Amygdala (tissue), 56 donors: ENCODE data around the gene PRODH.
"Not testable (repeated sequence)": the region's sequence is repeated elsewhere in the genome, so short reads cannot be mapped to it uniquely, and the experiment has no call there.

ENCODE experiments used
- DNase-seq, 56 donors: peaks; one replicate each; lab custom pipeline; 2025; lab: John Stamatoyannopoulos, UW

Gene PRODH

DNA sequence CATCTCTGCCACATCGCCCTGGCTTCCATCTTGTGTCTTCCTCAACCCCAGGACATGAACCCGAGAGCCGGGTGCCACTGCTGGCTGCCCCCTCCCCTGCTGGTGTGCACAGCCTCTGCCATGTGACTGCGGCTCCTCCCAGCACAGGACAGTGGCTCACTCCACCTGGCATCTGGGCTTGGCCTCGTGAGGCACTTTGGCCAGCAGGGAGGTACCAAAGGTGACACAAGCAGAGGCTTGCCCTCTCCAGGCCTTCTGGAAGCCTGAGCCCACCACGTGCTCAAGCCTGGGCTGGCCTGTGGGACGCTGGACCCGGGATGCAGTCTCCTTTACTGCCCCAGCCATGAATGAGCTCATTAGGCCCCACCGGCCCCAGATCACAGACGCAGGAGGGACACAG, 21.5 kb downstream of the PRODH start:
- not testable (repeated sequence) for DNase-seq

DNA sequence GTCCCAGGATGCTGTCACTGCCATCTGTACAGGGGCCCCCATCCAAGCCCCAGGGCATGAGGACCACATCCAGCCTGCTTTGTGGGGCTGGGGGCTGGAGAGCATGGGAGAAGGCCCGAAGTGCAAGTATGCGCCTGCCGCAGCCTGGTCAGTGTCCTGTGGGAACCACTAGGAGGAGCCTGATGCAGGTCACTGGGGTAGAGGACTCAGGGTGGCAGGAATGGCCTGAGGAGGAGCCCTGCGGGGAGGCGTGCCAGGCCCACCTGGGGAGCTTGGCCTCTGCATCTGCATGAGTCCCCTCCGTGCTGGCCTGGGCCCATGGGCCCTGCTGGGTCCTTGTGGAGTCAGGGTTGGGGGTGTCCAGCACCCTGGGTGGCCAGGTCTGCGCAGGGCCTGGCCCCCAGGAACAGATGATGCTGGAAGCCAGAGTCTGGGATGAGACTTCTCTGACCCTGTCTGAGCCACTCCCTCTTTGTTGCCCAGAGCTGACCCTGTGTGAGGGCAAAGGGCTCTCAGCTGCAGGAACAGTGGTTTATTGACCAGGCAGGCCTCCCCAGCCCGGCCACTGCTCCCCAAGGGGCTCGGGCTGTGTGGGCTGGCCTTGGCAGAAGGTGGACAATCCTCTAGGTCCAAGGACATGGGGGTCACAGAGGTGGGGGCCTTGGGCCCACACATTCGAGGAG, 23.7 kb downstream of the PRODH start:
- not testable (repeated sequence) for DNase-seq

DNA sequence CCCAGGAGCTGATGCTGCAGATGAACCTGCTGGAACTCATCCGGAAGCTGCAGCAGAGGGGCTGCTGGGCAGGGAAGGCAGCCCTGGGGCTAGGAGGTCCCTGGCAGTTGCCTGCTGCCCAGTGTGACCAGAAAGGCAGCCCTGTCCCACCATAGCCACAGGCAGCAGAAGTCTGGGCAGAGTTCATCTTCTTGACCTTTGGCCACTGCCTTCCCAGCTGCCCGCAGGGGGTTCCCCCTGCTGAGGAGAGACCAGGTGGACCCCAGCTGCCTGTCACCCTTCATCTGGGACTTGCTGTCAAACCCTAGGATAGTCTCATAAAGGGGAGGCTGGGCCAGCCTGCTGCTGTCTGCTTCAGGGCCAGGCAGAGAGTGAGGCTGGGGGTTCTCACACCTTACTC, 24.6 kb downstream of the PRODH start:
- not testable (repeated sequence) for DNase-seq

DNA sequence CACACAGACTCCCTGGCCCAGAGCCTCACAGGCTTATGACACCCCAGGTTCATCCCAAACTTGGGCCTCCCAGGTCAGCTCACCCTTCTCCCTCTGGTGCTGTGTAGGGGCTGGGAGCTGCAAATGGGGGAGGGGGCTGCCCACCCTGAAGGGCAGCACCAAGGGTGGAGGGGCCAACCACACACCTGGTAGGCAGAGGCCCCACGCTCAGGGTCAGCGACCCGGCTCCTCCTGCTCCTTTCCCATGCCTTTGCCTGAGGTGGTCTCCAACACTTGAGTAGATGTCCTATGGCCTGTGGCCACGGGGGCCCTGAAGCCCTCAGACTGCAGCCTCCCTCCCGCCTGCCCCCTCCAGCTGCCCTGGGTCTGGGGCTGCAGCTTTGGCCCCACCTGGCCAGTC, 26.5 kb downstream of the PRODH start:
- DNase-seq, result no peak

DNA sequence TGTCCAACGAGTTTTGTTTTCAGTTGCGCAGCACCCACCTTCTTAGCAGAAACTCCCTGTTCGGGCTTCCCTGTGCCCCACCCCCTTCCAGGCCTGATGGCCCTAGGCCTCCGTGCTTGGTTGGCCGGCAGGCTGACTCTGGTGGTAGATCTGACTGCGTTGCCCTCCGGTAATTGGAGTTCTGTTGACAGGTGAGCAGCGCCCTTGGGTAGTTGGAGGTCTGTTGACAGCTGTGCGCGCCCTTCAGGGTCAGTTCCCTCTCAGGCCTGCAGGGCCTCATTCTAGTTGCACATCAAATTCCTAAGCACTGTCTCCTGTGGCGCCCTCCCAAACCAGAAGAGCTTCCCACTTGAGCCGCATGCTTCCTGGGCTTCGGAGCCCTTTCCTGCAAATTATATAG, 29.2 kb downstream of the PRODH start:
- no peak for DNase-seq

DNA sequence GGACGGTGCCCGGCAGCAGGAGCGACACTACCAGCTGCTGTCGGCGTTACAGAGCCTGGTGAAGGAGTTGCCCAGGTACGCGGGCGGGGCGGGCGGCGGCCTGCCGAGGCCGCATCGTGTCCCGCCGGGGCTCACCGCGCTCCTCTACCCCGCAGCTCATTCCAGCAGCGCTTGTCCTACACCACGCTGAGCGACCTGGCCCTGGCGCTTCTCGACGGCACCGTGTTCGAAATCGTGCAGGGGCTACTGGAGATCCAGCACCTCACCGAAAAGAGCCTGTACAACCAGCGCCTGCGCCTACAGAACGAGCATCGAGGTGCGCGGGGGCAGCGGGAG, 29.7 kb downstream of the PRODH start:
- DNase-seq, result not testable (repeated sequence)

DNA sequence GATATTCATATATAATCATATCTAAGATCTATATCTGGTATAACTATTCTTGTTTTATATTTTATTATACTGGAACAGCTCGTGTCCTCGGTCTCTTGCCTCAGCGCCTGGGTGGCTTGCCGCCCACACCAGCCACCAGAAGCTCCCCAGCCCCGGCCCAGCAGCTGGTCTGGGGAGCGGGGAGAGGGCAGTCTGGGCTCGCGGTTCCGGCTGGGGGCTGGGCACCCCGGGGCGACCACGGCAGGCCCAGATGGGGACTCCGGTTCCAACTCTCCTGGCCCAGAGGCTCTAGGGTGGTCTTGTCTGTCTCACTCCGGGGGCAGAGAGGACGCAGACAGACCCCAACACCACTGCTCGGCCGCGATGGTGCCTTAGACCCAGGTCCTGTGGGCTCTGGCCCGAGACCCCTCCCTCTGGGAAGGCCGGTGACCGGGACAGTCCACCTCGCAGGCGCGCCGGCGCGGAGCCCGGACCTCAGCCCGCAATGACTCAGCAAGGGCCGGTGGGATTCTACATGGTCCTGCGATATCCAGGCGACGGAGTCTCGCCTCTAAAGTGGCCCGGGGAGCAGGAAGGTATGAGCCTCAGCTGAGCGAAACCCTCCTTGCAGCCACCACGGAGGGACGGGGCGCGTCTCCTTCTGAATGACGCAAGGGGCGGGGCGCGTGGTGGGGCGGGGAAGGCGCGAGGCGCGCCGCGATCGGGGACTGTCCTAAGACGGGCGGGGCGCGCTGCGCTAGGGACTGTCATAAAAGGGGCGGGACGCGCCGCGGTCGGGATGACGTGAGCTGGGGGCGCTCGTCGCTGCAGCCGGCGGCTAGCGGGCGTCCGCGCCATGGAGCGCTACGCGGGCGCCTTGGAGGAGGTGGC, 30.3 kb downstream of the PRODH start, which contains the start of gene DGCR6:
DGCR6 (plus strand) TSS at position 781 of the 870 bp plus-strand sequence; CDS start at position 836, 55 bp downstream.
- DNase-seq, result no peak

DNA sequence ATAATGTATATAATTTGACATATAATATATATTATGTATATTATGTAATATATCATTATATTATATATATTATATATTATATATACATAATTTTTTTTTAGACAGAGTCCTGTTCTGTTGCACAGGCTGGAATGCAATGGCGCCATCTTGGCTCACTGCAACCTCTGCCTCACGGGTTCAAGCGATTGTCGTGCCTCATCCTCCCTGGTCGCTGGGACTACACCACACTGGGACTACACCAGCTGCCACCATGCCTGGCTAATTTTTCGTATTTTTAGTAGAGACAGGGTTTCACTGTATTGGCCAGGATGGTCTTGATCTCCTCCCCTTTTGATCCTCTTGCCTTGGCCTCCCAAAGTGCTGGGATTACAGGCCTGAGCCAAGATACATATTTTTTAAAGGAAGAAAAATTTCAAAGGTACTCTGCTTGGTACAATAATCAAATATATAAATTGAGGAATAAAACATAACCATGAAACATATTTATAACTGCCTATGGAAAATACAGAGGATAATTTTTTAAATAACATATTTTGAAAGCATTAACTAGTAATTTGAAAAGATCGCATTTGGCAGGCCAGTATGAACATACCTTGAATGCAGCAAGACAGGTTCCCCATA, 39.9 kb downstream of the PRODH start:
- not testable (repeated sequence) for DNase-seq

DNA sequence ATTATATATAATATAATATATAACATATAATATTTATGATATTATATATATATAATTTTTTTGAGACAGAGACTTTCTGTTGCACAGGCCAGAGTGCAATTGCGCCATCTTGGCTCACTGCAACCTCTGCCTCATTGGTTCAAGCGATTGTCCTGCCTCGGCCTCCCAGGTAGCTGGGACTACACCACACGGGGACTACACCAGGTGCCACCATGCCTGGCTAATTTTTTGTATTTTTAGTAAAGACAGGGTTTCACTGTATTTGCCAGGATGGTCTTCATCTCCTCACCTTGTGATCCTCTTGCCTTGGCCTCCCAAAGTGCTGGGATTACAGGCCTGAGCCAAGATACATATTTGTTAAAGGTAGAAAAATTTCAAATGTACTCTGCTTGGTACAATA, 42.3 kb downstream of the PRODH start:
- DNase-seq, result not testable (repeated sequence)

DNA sequence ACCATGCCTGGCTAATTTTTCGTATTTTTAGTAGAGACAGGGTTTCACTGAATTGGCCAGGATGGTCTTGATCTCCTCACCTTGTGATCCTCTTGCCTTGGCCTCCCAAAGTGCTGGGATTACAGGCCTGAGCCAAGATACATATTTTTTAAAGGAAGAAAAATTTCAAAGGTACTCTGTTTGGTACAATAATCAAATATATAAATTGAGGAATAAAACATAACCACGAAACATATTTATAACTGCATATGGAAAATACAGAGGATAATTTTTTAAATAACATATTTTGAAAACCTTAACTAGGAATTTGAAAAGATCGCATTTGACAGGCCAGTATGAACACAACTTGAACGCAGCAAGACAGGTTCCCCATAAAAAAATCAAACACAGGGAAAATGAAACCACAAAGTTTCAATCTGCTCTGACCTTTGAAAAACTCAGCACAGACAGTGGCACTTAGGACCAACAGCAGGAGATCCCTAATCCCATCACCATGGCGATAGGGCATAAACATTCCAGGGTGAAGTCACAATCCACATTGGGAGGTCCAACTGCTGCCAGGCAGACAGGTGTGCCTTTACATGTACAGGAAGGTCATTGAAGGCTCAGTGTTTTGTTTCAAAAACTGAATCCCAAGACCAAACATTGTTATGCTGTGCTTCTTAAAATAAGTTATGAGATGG, 45.4 kb downstream of the PRODH start:
- DNase-seq, result not testable (repeated sequence)

DNA sequence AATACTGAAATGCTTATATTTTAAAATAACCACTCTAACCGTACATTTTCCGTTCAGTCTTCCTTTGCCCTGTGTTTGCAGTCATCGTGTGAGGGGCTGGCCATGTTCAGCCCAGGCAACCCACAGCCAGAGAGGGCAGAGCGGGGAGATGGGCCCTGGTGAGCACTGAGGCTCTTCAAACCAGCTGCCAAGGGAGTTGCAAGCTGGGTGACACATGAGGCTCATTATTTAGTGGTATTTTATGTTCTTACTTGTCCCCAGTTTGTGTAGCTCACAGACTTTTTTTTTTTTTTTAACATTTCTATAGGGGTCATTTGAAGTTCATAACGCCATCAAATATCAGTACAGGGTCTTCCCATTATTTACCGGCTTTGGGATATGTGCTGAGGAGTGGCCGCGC, 48.0 kb downstream of the PRODH start:
- DNase-seq, result no peak

DNA sequence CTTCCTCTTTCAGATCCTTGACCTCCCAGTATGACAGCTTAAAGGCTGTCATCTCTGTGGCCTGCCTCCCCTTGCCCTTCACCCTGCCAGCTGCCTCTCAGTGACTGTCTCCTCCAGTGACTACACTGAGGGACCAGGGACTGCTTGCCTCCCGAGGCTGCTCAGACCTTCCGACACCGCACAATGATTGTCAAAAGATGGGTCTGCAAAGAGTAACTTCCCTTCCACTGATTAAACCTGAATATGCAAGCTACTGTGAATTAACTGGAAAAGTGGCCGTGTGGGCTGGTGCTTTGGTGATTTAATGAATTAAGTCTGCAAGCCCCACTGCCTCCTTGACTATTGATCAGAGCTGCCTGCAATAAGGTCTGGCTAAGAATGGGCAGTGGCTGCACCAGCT, 51.6 kb downstream of the PRODH start:
- DNase-seq, result not testable (repeated sequence)

DNA sequence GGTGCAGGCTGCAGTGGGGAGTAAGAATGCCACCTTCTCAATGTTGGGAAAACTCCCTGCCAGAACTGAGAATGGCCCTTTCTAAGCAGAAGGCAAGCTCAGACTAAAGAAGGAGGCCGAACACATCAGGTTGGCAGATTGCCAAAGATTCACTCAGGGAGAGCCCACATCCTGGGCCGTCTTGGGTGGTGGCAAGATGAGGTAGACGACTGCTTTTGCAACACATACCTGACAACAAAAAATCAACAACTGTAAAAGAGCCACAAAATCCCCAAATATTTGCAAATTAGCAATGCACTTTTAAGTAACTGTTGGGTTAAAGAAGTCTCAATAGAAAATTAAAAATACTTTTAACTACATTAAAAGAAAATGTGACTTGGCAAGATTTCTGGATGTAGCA, 54.8 kb downstream of the PRODH start:
- DNase-seq, result not testable (repeated sequence)
